Stimulated activated CD8-positive, alpha-beta memory T cell treated with anti-CD3 and anti-CD28 coated beads, Interleukin-7, amount 100 ng/mL, for 1 hour (primary cell): ENCODE data around the gene SFTA2.
A peak's percentile ranks its signal among the peaks of the same experiment; 100 is the strongest.
"Not testable (repeated sequence)": the region's sequence is repeated elsewhere in the genome, so short reads cannot be mapped to it uniquely, and the experiment has no call there.

ENCODE experiments used
- DNase-seq, 2 donors: peaks; one replicate each; pipeline ENCODE4 v3.0.0-alpha.2; 2020; ENCODE audit warnings: low read depth in 2 of 2

The SFTA2 gene

GRCh38 chr6:30912746-30913520 lies 19.0 kb downstream of the SFTA2 start:
- DNase-seq: no peak

DNA sequence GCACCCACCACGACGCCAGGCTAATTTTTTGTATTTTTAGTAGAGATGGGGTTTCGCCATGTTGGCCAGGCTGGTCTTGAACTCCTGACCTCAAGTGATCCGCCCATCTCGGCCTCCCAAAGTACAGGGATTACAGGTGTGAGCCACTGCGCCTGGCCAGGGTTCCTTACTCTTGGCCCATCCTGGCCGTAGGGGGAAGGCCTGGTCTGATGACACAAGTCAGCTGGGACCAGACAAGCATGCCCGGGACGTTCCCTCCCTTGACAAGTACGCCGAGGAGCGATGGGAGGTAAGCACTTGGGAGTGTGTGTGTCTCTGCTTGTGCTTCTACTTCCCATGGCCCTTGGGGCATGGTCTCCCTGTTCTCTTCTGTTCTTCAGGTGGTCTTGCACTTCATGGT lies 21.5 kb downstream of the SFTA2 start:
- not testable (repeated sequence) for DNase-seq

- no peak for DNase-seq
These were observed 23.3 kb downstream of the SFTA2 start for GRCh38 chr6:30908700-30909099.

GRCh38 chr6:30907758-30908591 lies 24.0 kb downstream of the SFTA2 start, which contains the start of gene GTF2H4:
GTF2H4 (plus strand) TSS chr6:30908207.
- DNase-seq: peak; percentile 86 to 89

DNA sequence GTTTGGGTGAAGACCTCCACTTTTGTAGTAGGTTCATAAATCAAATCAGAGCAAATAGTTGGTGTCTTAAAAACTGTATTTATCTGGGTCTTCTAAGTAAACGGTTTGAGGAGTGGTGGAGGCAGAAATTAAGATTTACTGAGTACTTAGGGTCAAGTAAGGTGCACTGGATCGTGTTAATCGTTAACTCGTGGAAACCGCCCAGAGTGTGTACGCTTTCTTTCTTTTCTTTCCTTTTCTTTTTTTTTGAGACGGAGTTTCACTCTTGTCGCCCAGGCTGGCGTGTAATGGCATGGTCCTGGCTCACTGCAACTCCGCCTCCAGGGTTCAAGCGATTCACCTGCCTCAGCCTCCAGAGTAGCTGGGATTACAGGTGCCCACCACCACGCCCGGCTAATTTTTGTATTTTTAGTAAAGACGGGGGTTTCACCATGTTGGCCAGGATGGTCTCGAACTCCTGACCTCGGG lies 24.6 kb downstream of the SFTA2 start:
- DNase-seq: not testable (repeated sequence)

DNA sequence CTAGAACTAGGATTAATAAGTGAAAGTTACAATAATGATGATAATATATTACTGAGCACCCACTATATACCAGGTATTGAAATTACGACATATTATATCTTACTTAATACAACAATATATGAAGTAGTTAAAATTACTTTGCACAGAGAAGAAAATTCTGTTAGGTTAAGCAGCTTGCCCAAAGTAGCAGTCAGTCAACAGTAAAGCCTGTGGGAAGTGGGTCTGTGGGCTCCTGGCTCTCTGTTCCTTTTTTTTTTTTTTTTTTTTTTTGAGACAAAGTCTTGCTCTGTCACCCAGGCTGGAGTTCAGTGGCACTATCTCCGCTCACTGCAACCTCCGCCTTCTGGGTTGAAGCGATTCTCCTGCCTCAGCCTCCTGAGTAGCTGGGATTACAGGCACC lies 28.7 kb downstream of the SFTA2 start:
- DNase-seq: no peak

DNA sequence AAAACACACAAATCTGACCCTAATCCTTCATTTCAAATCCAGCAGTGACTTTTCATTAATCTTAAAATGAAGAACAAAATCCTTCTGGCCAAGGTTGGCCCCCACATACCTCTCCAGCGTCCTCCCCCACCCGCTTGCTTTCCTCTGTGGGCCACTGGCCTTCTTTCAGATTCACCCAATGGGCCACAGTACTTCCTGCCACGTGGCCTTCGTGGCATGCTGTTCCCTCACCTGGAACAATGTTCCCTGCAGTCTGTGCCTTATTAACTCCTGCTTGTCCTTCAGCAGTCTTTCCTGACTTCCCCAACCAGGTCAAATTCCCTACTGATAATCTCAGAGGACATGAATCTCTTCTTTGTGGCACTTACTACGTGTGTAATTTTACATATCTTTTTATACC lies 29.3 kb downstream of the SFTA2 start:
- DNase-seq: no peak

GRCh38 chr6:30902196-30902595 lies 29.8 kb downstream of the SFTA2 start:
- DNase-seq: not testable (repeated sequence)

DNA sequence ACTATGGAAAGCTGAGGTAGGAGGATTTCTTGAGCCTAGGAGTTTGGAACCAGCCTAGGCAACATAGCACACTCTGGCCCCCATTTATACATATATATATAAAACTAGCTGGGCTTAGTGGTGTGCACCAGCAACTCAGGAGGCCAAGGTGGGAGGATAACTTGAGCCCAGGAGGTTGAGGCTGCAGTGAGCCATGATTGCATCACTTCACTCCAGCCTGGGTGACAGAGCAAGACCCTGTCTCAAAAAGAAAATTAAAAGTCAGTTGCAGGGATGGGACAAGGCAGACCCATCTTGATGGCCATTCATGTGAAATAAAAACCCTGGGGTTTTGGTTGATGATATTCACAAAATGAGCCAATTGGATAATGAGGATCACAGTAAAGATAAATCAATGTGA lies 30.5 kb downstream of the SFTA2 start:
- DNase-seq: no peak

GRCh38 chr6:30900863-30901417 lies 31.0 kb downstream of the SFTA2 start:
- no peak for DNase-seq

GRCh38 chr6:30898750-30899360 lies 33.1 kb downstream of the SFTA2 start:
- no peak for DNase-seq

DNA sequence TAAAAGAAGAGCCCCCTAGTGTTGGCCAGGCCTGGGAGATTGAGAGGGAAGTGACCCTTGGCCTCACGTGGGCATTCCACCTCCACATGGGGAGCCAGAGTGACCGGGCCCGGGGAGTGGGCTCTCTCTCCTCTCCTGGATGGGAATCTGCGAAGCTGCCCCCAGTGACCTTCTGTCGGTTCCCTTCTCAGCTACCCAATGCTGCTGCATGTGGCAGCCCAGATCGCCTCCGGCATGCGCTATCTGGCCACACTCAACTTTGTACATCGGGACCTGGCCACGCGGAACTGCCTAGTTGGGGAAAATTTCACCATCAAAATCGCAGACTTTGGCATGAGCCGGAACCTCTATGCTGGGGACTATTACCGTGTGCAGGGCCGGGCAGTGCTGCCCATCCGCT lies 34.1 kb downstream of the SFTA2 start:
- no peak for DNase-seq

- DNase-seq: no peak
These were observed 35.4 kb downstream of the SFTA2 start for GRCh38 chr6:30896541-30896940.

- DNase-seq: no peak
These were observed 36.6 kb downstream of the SFTA2 start for GRCh38 chr6:30895343-30895742.

GRCh38 chr6:30894935-30895334 lies 37.0 kb downstream of the SFTA2 start:
- DNase-seq: no peak

GRCh38 chr6:30894381-30894780 lies 37.6 kb downstream of the SFTA2 start:
- no peak for DNase-seq

GRCh38 chr6:30893666-30894065 lies 38.3 kb downstream of the SFTA2 start:
- no peak for DNase-seq

DNA sequence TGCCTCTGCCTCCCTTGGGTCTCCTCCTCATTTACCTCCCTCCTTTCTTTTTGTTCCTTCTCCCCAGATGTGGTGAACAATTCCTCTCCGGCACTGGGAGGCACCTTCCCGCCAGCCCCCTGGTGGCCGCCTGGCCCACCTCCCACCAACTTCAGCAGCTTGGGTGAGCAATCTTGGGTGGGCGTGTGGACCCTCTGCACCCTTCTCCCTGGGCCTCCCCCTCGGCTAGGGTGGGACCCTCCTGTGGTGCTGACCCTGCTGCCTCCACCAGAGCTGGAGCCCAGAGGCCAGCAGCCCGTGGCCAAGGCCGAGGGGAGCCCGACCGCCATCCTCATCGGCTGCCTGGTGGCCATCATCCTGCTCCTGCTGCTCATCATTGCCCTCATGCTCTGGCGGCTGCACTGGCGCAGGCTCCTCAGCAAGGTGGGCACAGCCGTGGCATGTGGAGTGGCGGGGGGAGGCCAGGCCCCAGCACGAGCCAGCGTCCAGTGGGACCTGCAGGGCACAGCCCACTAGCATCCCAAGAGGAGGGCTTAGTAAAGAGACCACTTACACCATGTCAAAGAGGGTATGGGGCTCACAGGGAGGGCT lies 38.9 kb downstream of the SFTA2 start:
- DNase-seq: no peak

GRCh38 chr6:30891816-30892538 lies 40.0 kb downstream of the SFTA2 start:
- DNase-seq: no peak

GRCh38 chr6:30891450-30891723 lies 40.6 kb downstream of the SFTA2 start:
- no peak for DNase-seq
